Smooth muscle cell of the umbilical artery (primary cell): ENCODE results near the gene ERMP1. TPM values are rescaled to one million over a fixed set of nuclear protein-coding genes. Genes with fewer than 3 reads are reported as not detected.

ENCODE experiments used
- total RNA-seq: library from RNA; depleted of rRNA; stranded (reverse); fragments of >200 nt; gene quantifications from 2 replicates; pipeline ENCODE4 v1.2.3, GENCODE V29; 2014

Gene ERMP1
- 29.1 and 31.0 TPM in 2 replicates for total RNA-seq

GRCh38 chr9:5832538-5833529 lies at the start of gene ERMP1:
ERMP1 (minus strand) TSS chr9:5833117; CDS start chr9:5833027, 90 bp downstream.

Other genes with a start within 250 kb of the ERMP1 start
- 52.8 and 53.4 TPM in 2 replicates for gene RIC1, start 204.0 kb downstream of the ERMP1 start, total RNA-seq
- gene MLANA, start 57.8 kb upstream of the ERMP1 start, total RNA-seq, result 0.05 TPM in 1 of 2 replicates, not detected in the other
- 43.7 and 52.5 TPM in 2 replicates for gene RANBP6, start 182.5 kb upstream of the ERMP1 start, total RNA-seq